ENCODE measurements around the gene MYDGF. TPM values are rescaled to one million over a fixed set of nuclear protein-coding genes. Genes with fewer than 3 reads are reported as not detected.

The MYDGF gene
- 57.6 TPM for total RNA-seq

GRCh38 chr19:4669723-4670480 lies at the start of gene MYDGF:
TSS of gene MYDGF (minus strand) at chr19:4670342. CDS start at chr19:4670334, 8 bp downstream.

GRCh38 chr19:4638828-4639530 lies 31.2 kb downstream of the MYDGF start, which contains the start of gene TNFAIP8L1:
TSS of gene TNFAIP8L1 (plus strand) at chr19:4639516. CDS start at chr19:4651870, 12,354 bp downstream.

Other genes with a start within 250 kb of the MYDGF start
- gene UBXN6, start 212.5 kb downstream of the MYDGF start, total RNA-seq = 146 TPM
- gene HDGFL2, start 198.0 kb downstream of the MYDGF start, total RNA-seq = 50.0 TPM
- 10.6 TPM for gene PLIN4, start 151.9 kb downstream of the MYDGF start, total RNA-seq
- 5.8 TPM for gene PLIN5, start 135.1 kb downstream of the MYDGF start, total RNA-seq
- 2.3 TPM for gene LRG1, start 130.3 kb downstream of the MYDGF start, total RNA-seq
- 6.4 TPM for gene SEMA6B, start 110.7 kb downstream of the MYDGF start, total RNA-seq
- gene TNFAIP8L1, start 30.8 kb downstream of the MYDGF start, total RNA-seq = 15.0 TPM
- gene DPP9, start 53.5 kb upstream of the MYDGF start, total RNA-seq = 33.9 TPM
- gene FEM1A, start 121.4 kb upstream of the MYDGF start, total RNA-seq = 26.2 TPM
- 5.0 TPM for gene TICAM1, start 161.4 kb upstream of the MYDGF start, total RNA-seq
- gene PLIN3, start 197.3 kb upstream of the MYDGF start, total RNA-seq = 69.4 TPM
- 0.41 TPM for gene ARRDC5, start 232.6 kb upstream of the MYDGF start, total RNA-seq
- 29.1 TPM for gene UHRF1, start 239.2 kb upstream of the MYDGF start, total RNA-seq